SK-N-SH (cell line): ENCODE results near the gene NTNG2. TPM values are rescaled to one million over a fixed set of nuclear protein-coding genes. Genes with fewer than 3 reads are reported as not detected.

ENCODE experiments used
- CTCF ChIA-PET: fragments of 300-600, 350-600 bp; formaldehyde crosslinking; extraction: SDS; loops from one replicate; lab custom pipeline; 2021; lab: Yijun Ruan, JAX
- POLR2A ChIA-PET: fragments of 350-600 bp; sonication (Branson Sonifier 250); formaldehyde crosslinking; extraction: SDS; loops from one replicate; lab custom pipeline; 2020; ENCODE audit warnings: antibody characterized with exemption, inconsistent platforms; lab: Yijun Ruan, JAX
- DNase-seq: peaks from one replicate; pipeline ENCODE4 v3.0.0; 2012
- H2AFZ ChIP-seq: fragments of 200-600 bp; sonication (generic); 2 replicates; pipeline ENCODE4 v1.8.1; 2016; ENCODE audit warnings: antibody characterized with exemption, mild to moderate bottlenecking, low read depth
- H3F3A ChIP-seq: fragments of 200-600 bp; sonication (generic); replicated peaks from 2 replicates; pipeline ENCODE3; 2016; ENCODE audit warnings: antibody characterized with exemption, mild to moderate bottlenecking; ENCODE audit not compliant: insufficient read depth
- H3K27ac ChIP-seq, 2 experiments: fragments of 200-500 bp in 1 of 2; fragments of 200-600 bp in 1 of 2; sonication (Bioruptor generic) in 1 of 2; sonication (generic), shearing (Covaris generic) in 1 of 2; 2 replicates each; pipeline versions ENCODE4 v1.5.1 to v1.6.1; 2014 to 2016; ENCODE audit warnings: low read depth in 2 of 2, inconsistent platforms in 1 of 2, low read length in 1 of 2, mild to moderate bottlenecking in 1 of 2, mixed read lengths in 1 of 2
- H3K27me3 ChIP-seq: fragments of 200-600 bp; sonication (generic), shearing (Covaris generic); 2 replicates; pipeline ENCODE4 v1.6.1; 2016; ENCODE audit warnings: mixed run types; ENCODE audit not compliant: insufficient read depth
- H3K36me3 ChIP-seq, 2 experiments: fragments of 200-500 bp in 1 of 2; fragments of 200-600 bp in 1 of 2; sonication (Bioruptor generic) in 1 of 2; sonication (generic) in 1 of 2; replicated peaks in 1 of 2; 2 replicates each; pipeline versions ENCODE3 to v1.5.1; 2014 to 2016; ENCODE audit warnings: low read length in 1 of 2, mild to moderate bottlenecking in 1 of 2; ENCODE audit not compliant: insufficient read depth in 2 of 2, control insufficient read depth in 1 of 2
- H3K4me1 ChIP-seq, 2 experiments: fragments of 200-500 bp in 1 of 2; fragments of 200-600 bp in 1 of 2; sonication (Bioruptor generic) in 1 of 2; sonication (generic), shearing (Covaris generic) in 1 of 2; 2 replicates each; pipeline versions ENCODE4 v1.5.1 to v1.6.1; 2014 to 2016; ENCODE audit warnings: low read depth in 1 of 2, low read length in 1 of 2, mixed run types in 1 of 2; ENCODE audit not compliant: insufficient read depth in 2 of 2, control insufficient read depth in 1 of 2
- H3K4me2 ChIP-seq: fragments of 200-600 bp; sonication (generic), shearing (Covaris generic); 2 replicates; pipeline ENCODE4 v1.6.1; 2017; ENCODE audit warnings: mixed run types
- H3K4me3 ChIP-seq, 2 experiments: fragments of 200-500 bp in 1 of 2; fragments of 200-600 bp in 1 of 2; sonication (Bioruptor generic) in 1 of 2; sonication (generic), shearing (Covaris generic) in 1 of 2; 2 replicates each; pipeline versions ENCODE4 v1.5.1 to v1.8.1; 2014 to 2016; ENCODE audit warnings: low read depth in 2 of 2, inconsistent platforms in 1 of 2, low read length in 1 of 2, mild to moderate bottlenecking in 1 of 2, mixed read lengths in 1 of 2, moderate library complexity in 1 of 2
- H3K79me2 ChIP-seq: fragments of 200-600 bp; sonication (generic); 2 replicates; pipeline ENCODE4 v1.8.1; 2017; ENCODE audit warnings: mild to moderate bottlenecking; ENCODE audit not compliant: insufficient read depth
- H3K9ac ChIP-seq: fragments of 200-600 bp; sonication (generic); 2 replicates; pipeline ENCODE4 v1.6.1; 2017; ENCODE audit warnings: mixed run types
- H3K9me2 ChIP-seq: fragments of 200-600 bp; sonication (generic); 2 replicates; pipeline ENCODE4 v1.6.1; 2017; ENCODE audit warnings: mixed run types
- H3K9me3 ChIP-seq: fragments of 200-600 bp; sonication (generic); 2 replicates; pipeline ENCODE4 v1.6.1; 2017; ENCODE audit warnings: mixed run types, mild to moderate bottlenecking, moderate library complexity
- H4K20me1 ChIP-seq: fragments of 200-600 bp; sonication (generic); 2 replicates; pipeline ENCODE4 v1.6.1; 2017; ENCODE audit warnings: mild to moderate bottlenecking, mixed run types; ENCODE audit not compliant: insufficient read depth
- CHD2 ChIP-seq: fragments of 150-350 bp; IDR thresholded peaks from 2 replicates; pipeline ENCODE4 v1.6.1; 2018; ENCODE audit warnings: low read length; ENCODE audit not compliant: partially characterized antibody
- ELF1 ChIP-seq: IDR thresholded peaks from 2 replicates; pipeline ENCODE4 v1.4.0; 2012
- EP300 ChIP-seq, 2 experiments: IDR thresholded peaks; 2 replicates each; pipeline versions ENCODE4 v1.4.0 to v1.6.1; 2012; ENCODE audit warnings: borderline replicate concordance in 1 of 2, low read depth in 1 of 2, low read length in 1 of 2
- FOSL2 ChIP-seq: IDR thresholded peaks from 2 replicates; pipeline ENCODE4 v1.4.0; 2012; ENCODE audit warnings: low read depth, mild to moderate bottlenecking, moderate library complexity, borderline replicate concordance
- FOXJ3 ChIP-seq: sonication (generic); formaldehyde crosslinking; IDR thresholded peaks from 2 replicates; pipeline ENCODE4 v1.5.1; 2020; ENCODE audit warnings: mild to moderate bottlenecking, missing genetic modification reagents
- FOXM1 ChIP-seq: IDR thresholded peaks from 2 replicates; pipeline ENCODE4 v1.4.0; 2012; ENCODE audit warnings: low read depth, mild to moderate bottlenecking
- GATA2 ChIP-seq: sonication (generic); formaldehyde crosslinking; IDR thresholded peaks from 2 replicates; pipeline ENCODE4 v1.5.0; 2020; ENCODE audit warnings: mild to moderate bottlenecking, missing genetic modification reagents
- MEF2A ChIP-seq: IDR thresholded peaks from 2 replicates; pipeline ENCODE4 v1.4.0; 2012; ENCODE audit warnings: low read depth, borderline replicate concordance
- MXI1 ChIP-seq: IDR thresholded peaks from 2 replicates; pipeline ENCODE4 v1.6.1; 2012; ENCODE audit warnings: mild to moderate bottlenecking, low read depth, low read length, improper control_type of control experiment
- RAD21 ChIP-seq: IDR thresholded peaks from 2 replicates; pipeline ENCODE4 v1.6.1; 2012; ENCODE audit warnings: mild to moderate bottlenecking, low read length
- SIN3A ChIP-seq: IDR thresholded peaks from 2 replicates; pipeline ENCODE4 v1.6.1; 2012; ENCODE audit warnings: low read depth, mild to moderate bottlenecking, low read length, moderate library complexity, borderline replicate concordance
- TCF12 ChIP-seq: IDR thresholded peaks from 2 replicates; pipeline ENCODE4 v1.4.0; 2012
- WGBS: methylation state at CpG from one replicate; pipeline ENCODE4 v1.1.6; 2017; ENCODE audit warnings: low lambda C conversion rate; 5-methylcytosine and 5-hydroxymethylcytosine counted together
- polyA plus RNA-seq, 3 experiments: library from polyadenylated mRNA; depleted of rRNA; stranded (reverse); fragments of >200 nt; gene quantifications; 2 replicates each; pipeline ENCODE4 v1.2.3, GENCODE V29; 2012
- TF ChIP-seq, protein P1 (sequence below): fragments of 200-600 bp; sonication (generic); IDR thresholded peaks from 2 replicates; pipeline ENCODE4 v1.6.1; 2017; ENCODE audit warnings: antibody characterized with exemption, mild to moderate bottlenecking, moderate library complexity
- TF ChIP-seq, protein P2 (sequence below): IDR thresholded peaks from 2 replicates; pipeline ENCODE4 v1.6.1; 2012; ENCODE audit warnings: mild to moderate bottlenecking, low read depth, low read length, moderate library complexity
- TF ChIP-seq, protein P3 (sequence below): IDR thresholded peaks from 2 replicates; pipeline ENCODE4 v1.4.0; 2012; ENCODE audit warnings: low read depth, borderline replicate concordance
- TF ChIP-seq, protein P4 (sequence below): IDR thresholded peaks from 2 replicates; pipeline ENCODE4; 2012

Gene NTNG2
- polyA plus RNA-seq, 1 of the 3 experiments (the other 2 are of a cell fraction), result 6.1 TPM

DNA sequence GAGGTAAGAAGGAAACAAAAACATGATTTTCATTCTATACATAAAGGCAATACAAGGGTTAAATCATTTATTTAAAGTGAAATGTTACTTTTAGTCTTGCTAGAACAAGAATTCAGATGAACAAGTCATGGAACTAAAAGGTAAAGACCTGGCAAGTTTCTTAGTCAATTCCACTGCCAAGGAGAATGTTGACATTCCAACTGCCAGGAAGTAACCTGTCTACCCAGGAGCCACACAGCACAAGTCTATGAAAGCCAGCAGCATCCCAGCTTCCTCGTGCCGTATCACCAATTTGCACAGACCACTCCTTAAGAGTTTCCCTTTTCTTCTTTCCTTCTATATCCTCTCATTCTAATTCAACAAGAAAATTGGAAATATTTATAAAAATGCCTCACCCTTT is 113.0 kb downstream of the NTNG2 start (continued):
- TF ChIP-seq, protein P1, sequence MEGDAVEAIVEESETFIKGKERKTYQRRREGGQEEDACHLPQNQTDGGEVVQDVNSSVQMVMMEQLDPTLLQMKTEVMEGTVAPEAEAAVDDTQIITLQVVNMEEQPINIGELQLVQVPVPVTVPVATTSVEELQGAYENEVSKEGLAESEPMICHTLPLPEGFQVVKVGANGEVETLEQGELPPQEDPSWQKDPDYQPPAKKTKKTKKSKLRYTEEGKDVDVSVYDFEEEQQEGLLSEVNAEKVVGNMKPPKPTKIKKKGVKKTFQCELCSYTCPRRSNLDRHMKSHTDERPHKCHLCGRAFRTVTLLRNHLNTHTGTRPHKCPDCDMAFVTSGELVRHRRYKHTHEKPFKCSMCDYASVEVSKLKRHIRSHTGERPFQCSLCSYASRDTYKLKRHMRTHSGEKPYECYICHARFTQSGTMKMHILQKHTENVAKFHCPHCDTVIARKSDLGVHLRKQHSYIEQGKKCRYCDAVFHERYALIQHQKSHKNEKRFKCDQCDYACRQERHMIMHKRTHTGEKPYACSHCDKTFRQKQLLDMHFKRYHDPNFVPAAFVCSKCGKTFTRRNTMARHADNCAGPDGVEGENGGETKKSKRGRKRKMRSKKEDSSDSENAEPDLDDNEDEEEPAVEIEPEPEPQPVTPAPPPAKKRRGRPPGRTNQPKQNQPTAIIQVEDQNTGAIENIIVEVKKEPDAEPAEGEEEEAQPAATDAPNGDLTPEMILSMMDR, result no peak
- TF ChIP-seq TCF12 (no peak), RAD21 (no peak), FOSL2 (no peak)

DNA sequence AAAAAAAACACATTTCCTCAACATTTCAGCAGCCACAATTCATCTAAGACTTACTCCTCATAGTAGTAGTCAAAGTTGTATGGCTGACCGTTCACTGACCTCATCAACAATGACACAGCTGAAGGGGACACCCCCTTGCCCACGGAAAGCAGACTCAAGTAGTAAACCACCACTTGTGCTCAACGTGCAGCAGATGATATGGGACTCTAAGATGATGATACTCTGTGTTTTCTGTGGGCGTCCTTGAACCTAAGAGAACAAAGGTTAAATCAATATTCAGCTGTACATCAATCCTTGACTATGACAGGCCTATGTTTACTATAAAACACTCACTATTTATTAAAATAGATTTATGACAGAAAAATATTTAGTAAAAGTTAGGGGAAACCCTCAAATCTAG is 121.3 kb downstream of the NTNG2 start:
- Histone ChIP-seq H2AFZ (no peak overlapping the region), H3K9ac (no peak overlapping the region), H3K9me3 (no peaks in the 10 kb centered on the region)
- TF ChIP-seq MXI1 (no peak), EP300 (IDR thresholded peaks at IDR 0.05; ENCODE audit: borderline replicate concordance in 1 of 2, low read depth in 1 of 2, low read length in 1 of 2) (no peak), SIN3A (no peak), TCF12 (no peak), MEF2A (no peak), FOXJ3 (CRISPR knock-in tag) (no peak), CHD2 (no peak), FOXM1 (no peak), GATA2 (no peak), ELF1 (no peak)
- TF ChIP-seq, protein P2, sequence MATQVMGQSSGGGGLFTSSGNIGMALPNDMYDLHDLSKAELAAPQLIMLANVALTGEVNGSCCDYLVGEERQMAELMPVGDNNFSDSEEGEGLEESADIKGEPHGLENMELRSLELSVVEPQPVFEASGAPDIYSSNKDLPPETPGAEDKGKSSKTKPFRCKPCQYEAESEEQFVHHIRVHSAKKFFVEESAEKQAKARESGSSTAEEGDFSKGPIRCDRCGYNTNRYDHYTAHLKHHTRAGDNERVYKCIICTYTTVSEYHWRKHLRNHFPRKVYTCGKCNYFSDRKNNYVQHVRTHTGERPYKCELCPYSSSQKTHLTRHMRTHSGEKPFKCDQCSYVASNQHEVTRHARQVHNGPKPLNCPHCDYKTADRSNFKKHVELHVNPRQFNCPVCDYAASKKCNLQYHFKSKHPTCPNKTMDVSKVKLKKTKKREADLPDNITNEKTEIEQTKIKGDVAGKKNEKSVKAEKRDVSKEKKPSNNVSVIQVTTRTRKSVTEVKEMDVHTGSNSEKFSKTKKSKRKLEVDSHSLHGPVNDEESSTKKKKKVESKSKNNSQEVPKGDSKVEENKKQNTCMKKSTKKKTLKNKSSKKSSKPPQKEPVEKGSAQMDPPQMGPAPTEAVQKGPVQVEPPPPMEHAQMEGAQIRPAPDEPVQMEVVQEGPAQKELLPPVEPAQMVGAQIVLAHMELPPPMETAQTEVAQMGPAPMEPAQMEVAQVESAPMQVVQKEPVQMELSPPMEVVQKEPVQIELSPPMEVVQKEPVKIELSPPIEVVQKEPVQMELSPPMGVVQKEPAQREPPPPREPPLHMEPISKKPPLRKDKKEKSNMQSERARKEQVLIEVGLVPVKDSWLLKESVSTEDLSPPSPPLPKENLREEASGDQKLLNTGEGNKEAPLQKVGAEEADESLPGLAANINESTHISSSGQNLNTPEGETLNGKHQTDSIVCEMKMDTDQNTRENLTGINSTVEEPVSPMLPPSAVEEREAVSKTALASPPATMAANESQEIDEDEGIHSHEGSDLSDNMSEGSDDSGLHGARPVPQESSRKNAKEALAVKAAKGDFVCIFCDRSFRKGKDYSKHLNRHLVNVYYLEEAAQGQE, result no peak
- TF ChIP-seq, protein P1, result no peak
- TF ChIP-seq, protein P3, sequence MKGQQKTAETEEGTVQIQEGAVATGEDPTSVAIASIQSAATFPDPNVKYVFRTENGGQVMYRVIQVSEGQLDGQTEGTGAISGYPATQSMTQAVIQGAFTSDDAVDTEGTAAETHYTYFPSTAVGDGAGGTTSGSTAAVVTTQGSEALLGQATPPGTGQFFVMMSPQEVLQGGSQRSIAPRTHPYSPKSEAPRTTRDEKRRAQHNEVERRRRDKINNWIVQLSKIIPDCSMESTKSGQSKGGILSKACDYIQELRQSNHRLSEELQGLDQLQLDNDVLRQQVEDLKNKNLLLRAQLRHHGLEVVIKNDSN, result no peak
- TF ChIP-seq, protein P4, sequence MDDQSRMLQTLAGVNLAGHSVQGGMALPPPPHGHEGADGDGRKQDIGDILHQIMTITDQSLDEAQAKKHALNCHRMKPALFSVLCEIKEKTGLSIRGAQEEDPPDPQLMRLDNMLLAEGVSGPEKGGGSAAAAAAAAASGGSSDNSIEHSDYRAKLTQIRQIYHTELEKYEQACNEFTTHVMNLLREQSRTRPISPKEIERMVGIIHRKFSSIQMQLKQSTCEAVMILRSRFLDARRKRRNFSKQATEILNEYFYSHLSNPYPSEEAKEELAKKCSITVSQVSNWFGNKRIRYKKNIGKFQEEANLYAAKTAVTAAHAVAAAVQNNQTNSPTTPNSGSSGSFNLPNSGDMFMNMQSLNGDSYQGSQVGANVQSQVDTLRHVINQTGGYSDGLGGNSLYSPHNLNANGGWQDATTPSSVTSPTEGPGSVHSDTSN, result no peak
- TF ChIP-seq, all 33 proteins: peak for 0
- DNase-seq, result no peak
- no peak overlapping the region for H3K27ac ChIP-seq
- WGBS, result 79% methylated on average over 4 of the region's 4 CpGs
- H3K4me1 ChIP-seq, result no peaks in the 10 kb centered on the region
- POLR2A ChIA-PET, result no interaction called here
- H3K9me2 ChIP-seq, result no peaks in the 10 kb centered on the region
- CTCF ChIA-PET, result interaction anchor here (2.2 kb wide), 1 partner anchor 14 kb away, joined by 14 read pairs; no protein-coding TSS in a partner anchor
- H3K79me2 ChIP-seq, result 0 out of 2 replicates have a peak, but pooled peaks cover 11% of the 10 kb centered on the region
- peaks cover 73 to 87% of the 10 kb centered on the region in 2 experiments for H3K36me3 ChIP-seq
- no peaks in the 10 kb centered on the region for H3K27me3 ChIP-seq
- H3K4me2 ChIP-seq, result no peak overlapping the region
- peaks cover 5% of the 10 kb centered on the region for H3F3A ChIP-seq
- H4K20me1 ChIP-seq, result peaks cover 6% of the 10 kb centered on the region
- no peak overlapping the region for H3K4me3 ChIP-seq
